Peyer's patch (tissue), 4 donors: Measurements from ENCODE around the gene KIAA1614. TPM values are rescaled to one million over a fixed set of nuclear protein-coding genes. Genes with fewer than 3 reads are reported as not detected.

Source experiments
- DNase-seq, 3 donors: peaks; one replicate each; pipeline ENCODE4 v3.0.0-alpha.2; 2017 to 2019
- H3K27ac ChIP-seq, 4 donors: fragments of 200-600 bp; sonication (generic); one replicate each; pipeline ENCODE4 v1.5.1; 2016 to 2019
- H3K27me3 ChIP-seq, 2 donors: fragments of 200-600 bp; sonication (generic); one replicate each; pipeline ENCODE4 v1.5.1; 2019
- H3K36me3 ChIP-seq, 3 donors: fragments of 200-600 bp; sonication (generic); one replicate each; pipeline ENCODE4 v1.5.1; 2016 to 2019
- H3K4me1 ChIP-seq, 4 donors: fragments of 200-600 bp; sonication (generic); one replicate each; pipeline ENCODE4 v1.5.1; 2016 to 2019
- H3K4me3 ChIP-seq, 4 donors: fragments of 200-600 bp; sonication (generic); 1 replicate in 3 of 4; 2 replicates in 1 of 4; pipeline ENCODE4 v1.5.1; 2016 to 2019; ENCODE audit warnings: mild to moderate bottlenecking in 1 of 4
- H3K9me3 ChIP-seq, 4 donors: fragments of 200-600 bp; sonication (generic); one replicate each; pipeline ENCODE4 v1.5.1; 2016 to 2019; ENCODE audit warnings: mild to moderate bottlenecking in 1 of 4
- POLR2A ChIP-seq, 2 donors: fragments of 450-650 bp; IDR thresholded peaks; one replicate each; pipeline ENCODE4 v1.5.1; 2017; ENCODE audit warnings: antibody characterized with exemption in 2 of 2, mild to moderate bottlenecking in 2 of 2, moderate library complexity in 2 of 2
- total RNA-seq, 4 donors: library from RNA; depleted of rRNA; stranded (reverse); fragments of >200 nt; gene quantifications; one replicate each; pipeline ENCODE4 v1.1.0, GENCODE V29; 2016
- TF ChIP-seq, protein P1 (sequence below), 6 experiments: fragments of 450-650 bp in 4 of 6; fragments of 200-600 bp in 2 of 6; sonication (generic) in 1 of 6; IDR thresholded peaks; one replicate each; pipeline ENCODE4 v1.5.1; 2017 to 2019; ENCODE audit warnings: antibody characterized with exemption in 6 of 6, mild to moderate bottlenecking in 3 of 6, moderate library complexity in 1 of 6

KIAA1614 gene
- total RNA-seq, 4 donors from 2014 or later, result 0.35 to 2.5 (median 1.7) TPM

DNA sequence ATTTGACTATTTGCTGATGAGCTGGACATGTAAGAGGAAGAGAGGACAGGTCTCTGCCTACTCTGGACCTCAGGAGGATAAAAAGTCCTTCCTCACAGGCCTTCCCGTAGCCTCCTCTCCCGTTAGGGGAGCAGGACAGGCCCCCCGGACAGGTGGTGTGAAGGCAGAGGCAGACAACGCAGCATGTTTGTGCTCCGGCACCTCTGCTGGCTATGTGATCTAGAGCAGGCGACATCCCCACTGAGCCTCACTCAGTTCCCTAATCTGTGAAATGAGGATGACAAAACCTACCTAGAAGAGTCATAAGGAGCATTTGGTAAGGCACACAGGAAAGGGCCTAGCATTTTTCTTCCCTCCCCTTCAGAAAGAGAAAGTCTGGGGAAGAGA, 34.8 kb downstream of the KIAA1614 start:
- H3K9me3 ChIP-seq, result peaks cover 0 to 8% (median 0%) of the 10 kb centered on the region in 4 donors
- H3K27ac ChIP-seq, result no peak overlapping the region
- DNase-seq, result no peak
- no peak for TF ChIP-seq POLR2A (IDR thresholded peaks at IDR 0.05)
- TF ChIP-seq, protein P1, sequence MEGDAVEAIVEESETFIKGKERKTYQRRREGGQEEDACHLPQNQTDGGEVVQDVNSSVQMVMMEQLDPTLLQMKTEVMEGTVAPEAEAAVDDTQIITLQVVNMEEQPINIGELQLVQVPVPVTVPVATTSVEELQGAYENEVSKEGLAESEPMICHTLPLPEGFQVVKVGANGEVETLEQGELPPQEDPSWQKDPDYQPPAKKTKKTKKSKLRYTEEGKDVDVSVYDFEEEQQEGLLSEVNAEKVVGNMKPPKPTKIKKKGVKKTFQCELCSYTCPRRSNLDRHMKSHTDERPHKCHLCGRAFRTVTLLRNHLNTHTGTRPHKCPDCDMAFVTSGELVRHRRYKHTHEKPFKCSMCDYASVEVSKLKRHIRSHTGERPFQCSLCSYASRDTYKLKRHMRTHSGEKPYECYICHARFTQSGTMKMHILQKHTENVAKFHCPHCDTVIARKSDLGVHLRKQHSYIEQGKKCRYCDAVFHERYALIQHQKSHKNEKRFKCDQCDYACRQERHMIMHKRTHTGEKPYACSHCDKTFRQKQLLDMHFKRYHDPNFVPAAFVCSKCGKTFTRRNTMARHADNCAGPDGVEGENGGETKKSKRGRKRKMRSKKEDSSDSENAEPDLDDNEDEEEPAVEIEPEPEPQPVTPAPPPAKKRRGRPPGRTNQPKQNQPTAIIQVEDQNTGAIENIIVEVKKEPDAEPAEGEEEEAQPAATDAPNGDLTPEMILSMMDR (IDR thresholded peaks at IDR 0.05), result no peak
- no peaks in the 10 kb centered on the region for H3K27me3 ChIP-seq
- peaks cover 0 to 10% (median 0%) of the 10 kb centered on the region in 3 donors for H3K36me3 ChIP-seq
- H3K4me1 ChIP-seq, result no peaks in the 10 kb centered on the region
- no peak overlapping the region for H3K4me3 ChIP-seq

DNA sequence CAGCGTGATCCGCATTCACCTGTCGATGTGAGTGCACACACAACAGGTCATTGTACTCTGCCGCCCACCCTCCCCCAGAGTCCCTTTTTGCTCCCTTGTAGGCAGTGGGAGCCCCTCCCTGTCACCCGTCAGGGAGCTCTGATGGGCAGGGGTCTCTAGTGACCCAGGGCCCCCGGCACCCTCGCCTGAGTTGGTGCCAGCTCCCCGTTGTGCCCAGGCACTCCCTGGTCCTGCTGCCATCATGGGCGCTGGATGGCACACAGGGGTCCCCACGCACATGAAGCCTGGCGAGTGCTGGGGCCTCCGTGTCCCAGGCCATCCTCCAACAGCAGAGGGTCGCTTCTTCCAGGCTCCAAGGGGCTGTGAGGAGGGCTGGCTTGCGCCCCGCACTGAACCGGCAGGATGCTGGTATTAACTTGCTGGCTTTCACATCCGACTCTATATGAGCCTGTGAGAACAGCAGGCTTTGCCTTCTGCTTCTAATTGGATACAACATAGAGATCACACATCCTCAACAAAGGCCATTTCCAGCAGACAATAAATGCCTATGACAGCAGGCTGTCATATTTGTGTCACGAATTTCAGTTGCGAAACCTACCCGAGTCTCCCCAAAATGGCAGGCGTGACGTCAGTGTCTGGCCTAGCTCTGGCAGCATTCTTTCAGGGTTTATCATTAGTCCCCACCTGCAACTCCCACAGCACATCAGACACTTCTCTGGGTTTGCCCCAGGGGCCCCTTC, 35.4 kb downstream of the KIAA1614 start:
- TF ChIP-seq POLR2A (IDR thresholded peaks at IDR 0.05), result no peak
- TF ChIP-seq, protein P1 (IDR thresholded peaks at IDR 0.05), result no peak
- Histone ChIP-seq H3K4me3 (no peak overlapping the region), H3K27me3 (no peaks in the 10 kb centered on the region), H3K9me3 (peaks cover 0 to 8% (median 0%) of the 10 kb centered on the region in 4 donors), H3K4me1 (no peaks in the 10 kb centered on the region), H3K27ac (no peak overlapping the region), H3K36me3 (peaks cover 0 to 10% (median 0%) of the 10 kb centered on the region in 3 donors)
- DNase-seq, result no peak

DNA sequence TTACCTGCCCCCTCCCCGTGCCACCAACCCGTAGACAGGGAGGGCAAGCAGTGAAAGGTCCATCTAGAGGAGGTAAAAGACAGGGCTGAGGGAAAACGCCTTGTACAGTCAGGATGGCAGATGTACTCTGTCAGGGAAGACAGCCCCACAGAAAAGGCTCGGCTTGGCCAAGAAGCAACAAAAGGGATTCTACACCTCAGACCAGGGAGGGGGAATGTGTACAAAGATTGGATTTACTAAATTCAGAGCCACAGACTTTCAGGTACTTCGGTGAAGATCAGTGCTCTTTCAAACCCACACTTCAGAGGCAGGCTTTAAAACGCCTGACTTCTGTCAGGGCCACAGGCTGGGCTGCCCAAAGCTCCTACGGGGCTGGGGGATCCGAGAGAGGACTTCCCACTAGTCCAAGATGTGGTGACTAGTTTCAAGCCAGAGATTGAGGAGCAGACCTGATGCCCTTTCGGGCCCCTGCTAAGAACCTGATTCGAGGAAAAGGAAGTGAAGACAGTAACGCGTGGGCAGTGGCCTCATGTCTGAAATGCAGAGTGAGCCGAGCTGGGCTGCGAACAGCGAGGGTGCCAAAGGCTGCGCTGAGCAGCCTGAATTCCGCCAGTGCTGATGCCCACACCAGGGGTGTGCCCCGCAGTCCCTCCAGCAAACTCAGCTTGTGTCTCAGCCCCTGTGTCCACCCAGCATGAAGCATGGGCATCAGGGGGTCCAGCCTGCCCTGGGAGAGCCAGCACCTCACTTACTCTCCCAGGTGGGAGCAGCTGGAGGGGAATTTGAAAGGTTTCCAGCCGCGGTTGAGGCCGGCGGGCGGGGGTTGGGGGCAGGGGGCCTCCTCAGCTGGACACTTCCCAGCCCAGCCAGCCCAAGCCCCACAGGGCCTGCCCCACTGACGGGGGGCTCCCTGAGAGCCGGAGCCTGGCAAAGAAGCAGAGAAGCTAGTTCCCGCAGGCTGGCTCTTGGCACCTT, 36.2 kb downstream of the KIAA1614 start:
- Histone ChIP-seq H3K4me1 (peaks cover 0 to 7% (median 3%) of the 10 kb centered on the region in 4 donors), H3K27ac (no peak overlapping the region), H3K36me3 (peaks cover 0 to 10% (median 0%) of the 10 kb centered on the region in 3 donors), H3K9me3 (peaks cover 0 to 8% (median 0%) of the 10 kb centered on the region in 4 donors), H3K4me3 (no peak overlapping the region), H3K27me3 (no peaks in the 10 kb centered on the region)
- no peak for DNase-seq
- TF ChIP-seq, protein P1 (IDR thresholded peaks at IDR 0.05), result no peak
- TF ChIP-seq POLR2A (IDR thresholded peaks at IDR 0.05), result no peak

DNA sequence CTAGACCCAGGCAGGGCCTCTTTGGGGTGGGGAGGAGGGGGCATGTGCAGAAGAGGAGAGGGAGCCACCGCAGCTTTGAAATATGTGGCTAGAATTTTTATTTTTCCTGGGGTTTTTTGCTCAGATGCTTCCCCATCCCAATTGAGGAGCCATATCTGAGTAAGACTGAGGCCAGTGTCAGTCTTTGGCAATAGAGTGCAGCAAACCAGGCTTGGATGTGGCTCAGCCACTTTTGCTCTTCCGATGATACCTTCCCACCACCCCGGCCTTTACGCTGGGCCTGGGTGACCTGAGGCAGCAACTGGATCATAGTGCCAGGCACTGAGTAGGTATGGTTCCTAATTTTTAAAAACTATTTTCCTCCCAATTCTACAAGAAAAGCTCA, 36.9 kb downstream of the KIAA1614 start:
- Histone ChIP-seq H3K9me3 (peaks cover 0 to 8% (median 0%) of the 10 kb centered on the region in 4 donors), H3K4me3 (no peak overlapping the region), H3K27ac (no peak overlapping the region), H3K36me3 (peaks cover 0 to 10% (median 0%) of the 10 kb centered on the region in 3 donors), H3K4me1 (peaks cover 0 to 8% (median 3%) of the 10 kb centered on the region in 4 donors), H3K27me3 (no peaks in the 10 kb centered on the region)
- DNase-seq, result no peak
- no peak for TF ChIP-seq POLR2A (IDR thresholded peaks at IDR 0.05)
- TF ChIP-seq, protein P1 (IDR thresholded peaks at IDR 0.05), result no peak

DNA sequence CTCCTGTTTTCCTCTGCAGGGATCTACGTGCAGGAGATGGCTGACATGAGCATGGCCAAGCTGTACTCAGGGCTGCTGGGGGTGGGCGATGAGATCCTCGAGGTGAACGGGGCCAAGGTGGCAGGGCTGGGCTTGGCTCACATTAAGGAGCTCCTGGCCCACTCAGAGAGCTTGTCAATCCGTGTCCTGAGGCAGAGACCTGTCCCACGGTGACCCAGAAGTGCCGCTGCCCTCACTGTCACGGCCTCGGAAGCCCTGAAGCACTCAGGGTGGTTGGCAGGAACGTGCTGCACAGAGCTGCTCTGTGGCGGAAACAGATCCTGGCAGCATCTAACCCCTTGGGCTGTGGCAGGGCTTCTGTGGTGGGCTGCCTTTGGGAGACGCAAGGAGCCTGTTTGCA, 37.6 kb downstream of the KIAA1614 start:
- TF ChIP-seq, protein P1 (IDR thresholded peaks at IDR 0.05), result no peak
- TF ChIP-seq POLR2A (IDR thresholded peaks at IDR 0.05), result no peak

More for the DNA sequence above, 37.6 kb downstream of the KIAA1614 start:
- DNase-seq, result no peak
- Histone ChIP-seq H3K4me1 (peaks cover 0 to 8% (median 3%) of the 10 kb centered on the region in 4 donors), H3K27ac (no peak overlapping the region), H3K4me3 (no peak overlapping the region), H3K9me3 (peaks cover 0 to 8% (median 0%) of the 10 kb centered on the region in 4 donors), H3K36me3 (peaks cover 0 to 3% (median 0%) of the 10 kb centered on the region in 3 donors), H3K27me3 (no peaks in the 10 kb centered on the region)
